NCI-H1694 treated with DMSO at 0.1 percent for 48 hours (cell line): ENCODE results near the gene ABR.
"Not testable (repeated sequence)": the region's sequence is repeated elsewhere in the genome, so short reads cannot be mapped to it uniquely, and the experiment has no call there.

Source experiments
- DNase-seq: peaks from one replicate; lab custom pipeline; 2025; lab: John Stamatoyannopoulos, UW

The ABR gene

DNA sequence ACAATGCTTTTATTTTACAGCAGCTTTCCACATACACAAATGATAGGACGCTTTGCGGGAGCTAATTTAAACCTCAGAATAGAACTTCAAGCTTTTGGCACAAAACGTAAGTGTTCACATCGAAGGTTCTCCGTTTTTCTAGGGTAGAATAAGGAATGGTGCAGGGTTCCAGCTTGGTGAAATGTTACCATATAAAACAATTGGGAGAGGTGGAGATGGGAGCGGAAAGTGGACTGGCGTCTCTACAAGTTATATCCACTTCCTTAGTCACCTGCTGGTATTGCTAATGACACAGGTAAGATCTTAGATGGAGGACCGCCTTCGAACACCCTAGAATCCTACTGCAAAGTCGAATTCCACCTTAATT, 198.5 kb downstream of the ABR start:
- DNase-seq: no peak

DNA sequence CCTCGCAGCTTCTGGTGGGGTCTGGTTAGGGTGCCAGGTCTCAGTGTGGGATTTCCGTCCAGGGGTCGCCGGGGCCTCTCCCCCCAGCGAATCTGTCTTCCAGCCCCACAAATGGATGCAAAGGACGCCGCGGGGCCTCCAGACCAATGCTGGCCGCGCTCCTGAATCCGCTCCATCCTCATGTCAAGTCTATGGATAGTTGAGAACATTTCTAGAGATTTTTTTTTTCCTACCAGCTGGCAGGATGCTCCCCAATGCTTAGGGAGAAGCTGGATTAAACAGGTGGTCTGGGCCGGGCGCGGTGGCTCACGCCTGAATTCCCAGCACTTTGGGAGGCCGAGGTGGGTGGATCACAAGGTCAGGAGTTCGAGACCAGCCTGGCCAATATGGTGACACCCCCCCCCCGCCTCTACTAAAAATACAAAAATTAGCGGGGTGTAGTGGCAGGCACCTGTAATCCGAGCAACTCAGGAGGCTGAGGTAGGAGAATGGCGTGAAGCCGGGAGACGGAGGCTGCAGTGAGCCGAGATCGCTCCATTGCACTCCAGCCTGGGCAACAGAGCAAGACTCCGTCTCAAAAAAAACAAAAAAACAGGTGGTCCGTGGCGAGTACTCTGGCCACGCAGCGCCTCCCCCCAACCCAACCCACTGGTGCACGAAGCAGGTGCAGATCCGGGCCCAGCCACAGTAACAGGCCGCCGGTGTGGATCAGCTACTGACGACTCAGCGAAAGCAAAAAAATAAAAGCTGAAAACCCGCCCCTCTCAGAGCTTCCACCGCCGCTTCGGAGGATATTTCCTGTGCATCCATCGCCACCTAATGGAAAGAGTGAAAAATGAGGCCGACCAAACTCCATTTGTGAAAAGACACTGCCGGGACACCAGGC, 199.1 kb downstream of the ABR start:
- DNase-seq: peak; percentile 90

- DNase-seq: peak; percentile 55
Observed at GRCh38 chr17:979539-980405, 200.0 kb downstream of the ABR start, which contains the start of gene NXN. TSS of gene NXN (minus strand) at chr17:979776.

DNA sequence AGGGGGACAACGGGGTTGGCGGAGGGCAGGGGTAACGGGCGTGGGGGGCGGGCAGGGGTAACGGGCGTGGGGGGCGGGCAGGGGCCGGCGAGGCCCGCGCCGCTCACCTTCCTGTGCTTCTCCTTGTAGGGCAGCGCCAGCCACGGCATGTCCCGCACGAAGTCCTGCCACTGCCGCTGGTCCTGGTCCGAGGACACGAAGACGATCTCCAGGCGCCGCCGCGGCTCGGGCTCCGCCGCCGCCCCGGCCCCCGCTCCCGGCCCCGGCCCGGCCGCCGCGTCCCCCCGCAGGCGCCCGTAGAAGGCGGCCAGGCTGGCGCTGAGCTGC, 200.6 kb downstream of the ABR start:
- DNase-seq: no peak

DNA sequence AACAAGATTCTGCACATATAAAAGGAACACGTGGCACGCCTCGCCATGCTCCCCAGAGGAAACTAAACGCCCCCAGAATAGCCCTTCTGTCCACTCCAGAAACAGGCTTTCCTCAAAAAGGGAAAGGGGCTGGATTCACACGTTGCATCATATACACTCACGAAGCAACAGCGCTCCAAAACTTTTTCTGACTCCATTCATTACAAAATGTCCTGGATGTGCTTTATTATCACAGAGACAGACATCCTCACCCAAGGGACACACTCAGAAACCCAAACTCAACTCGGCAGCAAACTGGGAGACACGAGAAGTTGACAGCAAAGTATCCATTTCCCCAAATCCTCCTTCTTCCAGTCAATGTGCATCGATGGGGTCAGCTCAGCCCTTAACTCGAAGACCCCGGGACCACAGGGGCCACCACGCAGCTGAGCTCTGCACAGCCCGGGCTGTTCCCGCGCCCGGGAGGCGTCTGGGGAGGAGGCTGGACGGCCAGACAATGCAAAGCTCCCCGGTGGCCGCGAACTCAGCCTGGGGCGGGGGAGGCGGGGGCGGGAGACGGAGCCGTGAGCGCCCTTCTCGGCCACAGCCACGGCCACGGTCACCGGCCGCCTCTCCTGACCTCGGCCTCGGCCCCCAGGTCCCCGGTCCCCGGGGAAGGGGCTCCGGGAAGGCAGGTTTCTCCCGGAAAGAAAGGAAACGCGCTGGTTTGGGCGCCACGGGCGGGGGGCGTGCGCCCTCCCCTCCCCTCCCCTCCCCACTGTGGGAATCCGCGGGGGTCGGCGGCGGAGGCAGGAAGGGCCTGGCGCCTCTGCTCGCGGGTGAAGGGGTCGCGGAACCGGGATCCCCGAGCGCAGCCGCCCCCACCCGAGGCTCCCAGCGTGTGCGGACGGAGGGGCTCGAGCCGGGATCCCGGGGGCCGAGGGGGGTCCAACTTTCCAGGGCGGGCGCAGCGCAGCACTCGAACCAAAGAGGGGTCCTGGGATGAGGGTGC, 201.4 kb downstream of the ABR start:
- no peak for DNase-seq

GRCh38 chr17:977166-977565, 202.6 kb downstream of the ABR start:
- no peak for DNase-seq

DNA sequence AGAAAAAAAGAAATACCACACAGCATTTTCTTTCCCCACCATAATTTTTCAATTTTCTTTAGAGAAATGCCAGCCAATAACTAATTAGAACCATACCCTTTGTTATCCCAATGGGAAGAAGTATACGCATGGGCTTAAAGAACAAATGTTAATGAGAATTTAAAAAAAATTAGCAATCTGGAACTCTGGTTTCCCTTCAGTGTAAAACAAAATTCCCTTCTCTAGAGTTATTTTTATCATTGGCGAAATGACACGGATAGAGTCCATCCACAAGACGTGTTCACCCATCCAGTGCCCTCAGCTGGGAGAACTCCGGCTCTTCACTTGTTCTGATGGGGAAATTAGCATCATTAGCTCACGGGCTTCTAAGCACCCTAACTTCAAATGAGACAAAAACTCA, 203.5 kb downstream of the ABR start:
- DNase-seq: no peak

DNA sequence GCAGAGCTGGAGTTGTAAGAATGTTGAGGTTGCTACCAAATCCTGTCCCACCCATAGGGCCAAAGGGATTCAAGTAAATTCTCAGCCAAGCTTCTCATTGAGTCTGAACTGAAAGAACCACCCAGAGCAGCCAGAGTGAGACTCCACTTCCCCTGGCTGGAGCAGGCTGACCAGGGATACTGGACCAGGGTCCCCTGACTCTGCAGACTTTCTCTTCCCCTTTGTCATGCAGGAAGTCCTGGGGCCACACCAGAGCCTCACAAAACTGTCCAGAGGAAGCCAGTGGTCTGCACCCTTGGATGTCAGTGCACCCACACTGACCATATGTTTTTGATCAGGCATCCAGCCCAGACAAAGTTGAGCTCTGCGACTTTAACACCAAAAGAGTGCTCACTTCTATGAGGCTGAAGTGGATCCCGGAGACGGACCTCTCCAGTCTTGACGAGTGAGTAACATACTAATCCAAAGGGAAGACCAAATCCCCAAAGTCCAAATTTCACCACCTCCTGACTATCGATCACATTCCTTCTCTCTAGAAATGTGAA, 204.3 kb downstream of the ABR start:
- no peak for DNase-seq

GRCh38 chr17:974778-975177, 205.0 kb downstream of the ABR start:
- not testable (repeated sequence) for DNase-seq

GRCh38 chr17:973053-973452, 206.7 kb downstream of the ABR start:
- no peak for DNase-seq

GRCh38 chr17:971861-972260, 207.9 kb downstream of the ABR start:
- DNase-seq: not testable (repeated sequence)

- DNase-seq: no peak
Observed at GRCh38 chr17:970364-970763, 209.4 kb downstream of the ABR start.

GRCh38 chr17:969811-970355, 209.9 kb downstream of the ABR start:
- DNase-seq: no peak

DNA sequence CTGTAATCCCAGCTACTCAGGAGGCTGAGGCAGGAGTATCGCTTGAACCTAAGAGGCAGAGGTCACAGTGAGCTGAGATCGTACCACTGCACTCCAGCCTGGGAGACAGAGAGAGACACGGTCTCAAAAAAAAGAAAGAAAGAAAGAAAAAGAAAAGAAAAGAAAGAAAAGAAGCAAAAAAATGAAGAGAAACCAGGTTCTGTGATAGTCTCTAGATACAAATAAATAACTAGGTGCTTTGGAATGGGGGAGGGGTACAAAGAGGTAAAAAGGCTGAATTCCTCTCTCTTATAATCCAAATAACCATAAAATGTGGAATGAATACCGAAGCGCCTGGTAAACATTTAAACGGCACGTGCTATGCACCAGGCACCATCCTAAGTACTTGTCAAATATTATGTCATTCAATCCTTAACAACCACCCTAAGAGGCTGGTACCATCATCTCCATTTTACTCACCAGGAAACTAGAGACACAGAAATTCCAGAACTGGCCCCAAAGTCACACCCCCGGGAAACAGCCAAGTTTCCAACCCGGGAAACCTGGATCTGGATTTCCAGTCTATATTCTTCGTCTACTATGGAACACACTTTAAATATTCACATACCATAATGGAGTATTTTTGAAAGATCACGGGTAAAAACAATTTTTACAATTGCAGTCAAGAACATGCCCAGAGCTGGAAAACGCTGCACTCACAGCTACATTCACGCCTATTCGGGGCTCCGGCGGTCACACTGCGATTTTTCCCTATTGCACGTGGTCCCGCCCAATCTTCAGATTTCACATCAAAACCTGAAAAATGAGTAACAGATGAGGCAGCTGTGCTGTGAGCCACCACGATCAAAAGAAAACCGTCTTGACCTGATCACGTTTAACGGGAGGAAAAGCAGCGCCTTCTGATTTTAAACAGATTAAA, 210.7 kb downstream of the ABR start:
- DNase-seq: no peak

- no peak for DNase-seq
Observed at GRCh38 chr17:967122-967521, 212.7 kb downstream of the ABR start.

DNA sequence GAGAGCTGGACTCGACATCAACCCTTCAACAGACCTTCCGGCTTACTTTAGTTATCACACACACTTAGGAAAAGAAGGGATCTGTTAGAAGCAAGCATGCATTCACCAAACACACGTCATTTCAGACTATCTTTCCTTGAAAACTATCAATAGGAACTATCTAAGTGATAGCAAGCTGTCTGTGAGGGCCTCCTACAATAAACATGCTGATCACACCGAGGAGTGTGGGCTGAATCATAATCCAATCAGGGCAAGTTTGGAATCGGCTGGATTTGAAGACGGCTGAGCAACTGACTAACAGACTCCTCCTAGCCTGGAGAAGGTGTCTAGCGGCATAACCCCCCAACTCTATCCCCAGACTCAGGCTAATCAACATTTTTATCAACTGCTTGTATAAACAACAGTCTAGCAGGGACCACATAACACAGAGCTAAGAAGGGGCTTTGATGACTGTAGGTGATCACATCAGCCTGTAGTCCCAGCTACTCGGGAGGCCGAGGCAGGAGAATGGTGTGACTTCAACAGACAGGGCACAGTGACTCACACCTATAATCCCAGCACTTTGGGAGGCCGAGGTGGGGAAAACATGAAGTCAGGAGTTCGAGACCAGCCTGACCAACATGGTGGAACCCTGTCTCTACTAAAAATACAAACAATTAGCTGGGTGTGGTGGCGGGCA, 214.3 kb downstream of the ABR start:
- DNase-seq: no peak

- no peak for DNase-seq
Observed at GRCh38 chr17:964876-965275, 214.9 kb downstream of the ABR start.

GRCh38 chr17:962670-963069, 217.1 kb downstream of the ABR start:
- no peak for DNase-seq

GRCh38 chr17:962166-962565, 217.6 kb downstream of the ABR start:
- no peak for DNase-seq
